ENCODE results near the gene EPHB6. TPM values are rescaled to one million over a fixed set of nuclear protein-coding genes. Genes with fewer than 3 reads are reported as not detected.

EPHB6 gene
- polyA plus RNA-seq, 1 of the 3 experiments (the other 2 are of a cell fraction): 1.8 TPM

DNA sequence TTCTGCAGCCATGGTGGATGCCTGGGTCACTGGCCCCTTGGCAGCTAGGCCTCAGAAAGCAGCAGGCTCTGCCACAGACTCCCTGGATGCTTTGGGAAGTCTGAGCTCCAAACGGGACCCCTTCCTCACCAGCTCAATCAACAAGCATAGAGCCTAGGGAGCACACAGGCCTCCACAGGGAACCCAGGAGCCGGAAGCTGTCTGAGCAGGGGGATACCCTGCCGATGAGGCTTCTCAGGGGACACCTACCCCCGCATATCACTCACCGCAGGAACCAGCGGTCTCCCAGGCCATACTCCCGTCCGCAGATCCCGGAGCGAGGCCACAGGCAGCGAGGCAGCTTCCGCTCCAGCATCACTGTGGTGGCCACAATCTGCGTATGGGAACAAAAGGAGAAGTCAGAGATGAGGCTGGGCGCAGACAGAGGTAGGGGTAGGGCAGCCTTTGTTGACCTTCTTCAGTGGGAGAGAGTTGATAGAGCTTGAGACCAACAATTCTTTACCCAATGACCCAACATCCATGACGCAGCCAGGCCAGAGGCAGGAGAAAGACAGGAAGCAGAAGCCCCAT lies 17.3 kb downstream of the EPHB6 start:
- no peak for TF ChIP-seq JUND (IDR thresholded peaks at IDR 0.05)
- TF ChIP-seq EZH2phosphoT487 (IDR thresholded peaks at IDR 0.05; ENCODE audit: borderline replicate concordance, low read depth): no peak
- TF ChIP-seq, protein P1, sequence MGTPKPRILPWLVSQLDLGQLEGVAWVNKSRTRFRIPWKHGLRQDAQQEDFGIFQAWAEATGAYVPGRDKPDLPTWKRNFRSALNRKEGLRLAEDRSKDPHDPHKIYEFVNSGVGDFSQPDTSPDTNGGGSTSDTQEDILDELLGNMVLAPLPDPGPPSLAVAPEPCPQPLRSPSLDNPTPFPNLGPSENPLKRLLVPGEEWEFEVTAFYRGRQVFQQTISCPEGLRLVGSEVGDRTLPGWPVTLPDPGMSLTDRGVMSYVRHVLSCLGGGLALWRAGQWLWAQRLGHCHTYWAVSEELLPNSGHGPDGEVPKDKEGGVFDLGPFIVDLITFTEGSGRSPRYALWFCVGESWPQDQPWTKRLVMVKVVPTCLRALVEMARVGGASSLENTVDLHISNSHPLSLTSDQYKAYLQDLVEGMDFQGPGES (IDR thresholded peaks at IDR 0.05; ENCODE audit: low read depth, low read length): no peak
- no peak for TF ChIP-seq ELF1 (IDR thresholded peaks at IDR 0.05)
- TF ChIP-seq CHD2 (IDR thresholded peaks at IDR 0.05; ENCODE audit: low read length, partially characterized antibody): no peak
- no peak for TF ChIP-seq TCF12 (IDR thresholded peaks at IDR 0.05)
- no peak for TF ChIP-seq MXI1 (IDR thresholded peaks at IDR 0.05; ENCODE audit: low read depth, low read length)
- no peak for TF ChIP-seq YY1 (IDR thresholded peaks at IDR 0.05; ENCODE audit: low read depth)
- TF ChIP-seq, protein P2, sequence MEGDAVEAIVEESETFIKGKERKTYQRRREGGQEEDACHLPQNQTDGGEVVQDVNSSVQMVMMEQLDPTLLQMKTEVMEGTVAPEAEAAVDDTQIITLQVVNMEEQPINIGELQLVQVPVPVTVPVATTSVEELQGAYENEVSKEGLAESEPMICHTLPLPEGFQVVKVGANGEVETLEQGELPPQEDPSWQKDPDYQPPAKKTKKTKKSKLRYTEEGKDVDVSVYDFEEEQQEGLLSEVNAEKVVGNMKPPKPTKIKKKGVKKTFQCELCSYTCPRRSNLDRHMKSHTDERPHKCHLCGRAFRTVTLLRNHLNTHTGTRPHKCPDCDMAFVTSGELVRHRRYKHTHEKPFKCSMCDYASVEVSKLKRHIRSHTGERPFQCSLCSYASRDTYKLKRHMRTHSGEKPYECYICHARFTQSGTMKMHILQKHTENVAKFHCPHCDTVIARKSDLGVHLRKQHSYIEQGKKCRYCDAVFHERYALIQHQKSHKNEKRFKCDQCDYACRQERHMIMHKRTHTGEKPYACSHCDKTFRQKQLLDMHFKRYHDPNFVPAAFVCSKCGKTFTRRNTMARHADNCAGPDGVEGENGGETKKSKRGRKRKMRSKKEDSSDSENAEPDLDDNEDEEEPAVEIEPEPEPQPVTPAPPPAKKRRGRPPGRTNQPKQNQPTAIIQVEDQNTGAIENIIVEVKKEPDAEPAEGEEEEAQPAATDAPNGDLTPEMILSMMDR (IDR thresholded peaks at IDR 0.05): no peak
- no peak for TF ChIP-seq RFX5 (IDR thresholded peaks at IDR 0.05; ENCODE audit: low read length)
- TF ChIP-seq, protein P3, sequence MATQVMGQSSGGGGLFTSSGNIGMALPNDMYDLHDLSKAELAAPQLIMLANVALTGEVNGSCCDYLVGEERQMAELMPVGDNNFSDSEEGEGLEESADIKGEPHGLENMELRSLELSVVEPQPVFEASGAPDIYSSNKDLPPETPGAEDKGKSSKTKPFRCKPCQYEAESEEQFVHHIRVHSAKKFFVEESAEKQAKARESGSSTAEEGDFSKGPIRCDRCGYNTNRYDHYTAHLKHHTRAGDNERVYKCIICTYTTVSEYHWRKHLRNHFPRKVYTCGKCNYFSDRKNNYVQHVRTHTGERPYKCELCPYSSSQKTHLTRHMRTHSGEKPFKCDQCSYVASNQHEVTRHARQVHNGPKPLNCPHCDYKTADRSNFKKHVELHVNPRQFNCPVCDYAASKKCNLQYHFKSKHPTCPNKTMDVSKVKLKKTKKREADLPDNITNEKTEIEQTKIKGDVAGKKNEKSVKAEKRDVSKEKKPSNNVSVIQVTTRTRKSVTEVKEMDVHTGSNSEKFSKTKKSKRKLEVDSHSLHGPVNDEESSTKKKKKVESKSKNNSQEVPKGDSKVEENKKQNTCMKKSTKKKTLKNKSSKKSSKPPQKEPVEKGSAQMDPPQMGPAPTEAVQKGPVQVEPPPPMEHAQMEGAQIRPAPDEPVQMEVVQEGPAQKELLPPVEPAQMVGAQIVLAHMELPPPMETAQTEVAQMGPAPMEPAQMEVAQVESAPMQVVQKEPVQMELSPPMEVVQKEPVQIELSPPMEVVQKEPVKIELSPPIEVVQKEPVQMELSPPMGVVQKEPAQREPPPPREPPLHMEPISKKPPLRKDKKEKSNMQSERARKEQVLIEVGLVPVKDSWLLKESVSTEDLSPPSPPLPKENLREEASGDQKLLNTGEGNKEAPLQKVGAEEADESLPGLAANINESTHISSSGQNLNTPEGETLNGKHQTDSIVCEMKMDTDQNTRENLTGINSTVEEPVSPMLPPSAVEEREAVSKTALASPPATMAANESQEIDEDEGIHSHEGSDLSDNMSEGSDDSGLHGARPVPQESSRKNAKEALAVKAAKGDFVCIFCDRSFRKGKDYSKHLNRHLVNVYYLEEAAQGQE (IDR thresholded peaks at IDR 0.05; ENCODE audit: low read depth, low read length): no peak
- no peak for TF ChIP-seq RAD21 (IDR thresholded peaks at IDR 0.05; ENCODE audit: low read length)
- TF ChIP-seq, protein P4, sequence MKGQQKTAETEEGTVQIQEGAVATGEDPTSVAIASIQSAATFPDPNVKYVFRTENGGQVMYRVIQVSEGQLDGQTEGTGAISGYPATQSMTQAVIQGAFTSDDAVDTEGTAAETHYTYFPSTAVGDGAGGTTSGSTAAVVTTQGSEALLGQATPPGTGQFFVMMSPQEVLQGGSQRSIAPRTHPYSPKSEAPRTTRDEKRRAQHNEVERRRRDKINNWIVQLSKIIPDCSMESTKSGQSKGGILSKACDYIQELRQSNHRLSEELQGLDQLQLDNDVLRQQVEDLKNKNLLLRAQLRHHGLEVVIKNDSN (IDR thresholded peaks at IDR 0.05; ENCODE audit: borderline replicate concordance, low read depth): no peak
- no peak for TF ChIP-seq GABPA (IDR thresholded peaks at IDR 0.05; ENCODE audit: low read depth)
- Histone ChIP-seq H3K79me2 (ENCODE audit: insufficient read depth) (no peaks in the 10 kb centered on the region), H3K9me2 (no peaks in the 10 kb centered on the region), H3K4me2 (no peak overlapping the region), H3K9me3 (no peaks in the 10 kb centered on the region), H3K4me1 (ENCODE audit: control insufficient read depth in 1 of 2, insufficient read depth in 2 of 2, low read depth in 1 of 2, low read length in 1 of 2) (no peaks in the 10 kb centered on the region), H2AFZ (ENCODE audit: low read depth) (no peak overlapping the region), H3K36me3 (replicated peaks in 1 of 2; ENCODE audit: control insufficient read depth in 1 of 2, insufficient read depth in 2 of 2, low read length in 1 of 2) (no peaks in the 10 kb centered on the region), H3K27ac (ENCODE audit: low read depth in 2 of 2, low read length in 1 of 2) (no peak overlapping the region), H3K27me3 (ENCODE audit: insufficient read depth) (peaks cover 19% of the 10 kb centered on the region; the same call in 1 of the 2 replicates), H3K9ac (no peak overlapping the region), H4K20me1 (ENCODE audit: insufficient read depth) (no peaks in the 10 kb centered on the region), H3K4me3 (ENCODE audit: low read depth in 2 of 2, low read length in 1 of 2) (no peak overlapping the region), H3F3A (replicated peaks; ENCODE audit: insufficient read depth) (no peaks in the 10 kb centered on the region)
- POLR2A ChIA-PET: interaction anchor here (1.1 kb wide), 1 partner anchor 18 kb away, joined by 3 read pairs; the partner anchor contains the start of gene EPHB6
- whole genome bisulfite sequencing (ENCODE audit: low lambda C conversion rate): 57% methylated on average over 15 of the region's 15 CpGs
- DNase-seq: no peak
- CTCF ChIA-PET: interaction anchor here (0.8 to 12.2 kb wide), 12 partner anchors 7 to 337 kb away, joined by 3 to 120 read pairs (median 7); no protein-coding TSS in a partner anchor
